Esophagus squamous epithelium (tissue), 4 donors: ENCODE results near the gene KREMEN1.

Experiments
- CTCF ChIP-seq, 6 experiments: fragments of 450-650 bp in 4 of 6; fragments of 200-600 bp in 2 of 6; sonication (generic) in 2 of 6; IDR thresholded peaks; one replicate each; pipeline ENCODE4 v1.5.1; 2016 to 2019; ENCODE audit warnings: antibody characterized with exemption in 6 of 6, mild to moderate bottlenecking in 4 of 6, moderate library complexity in 4 of 6
- POLR2A ChIP-seq, 4 donors: fragments of 450-650 bp; IDR thresholded peaks; one replicate each; pipeline ENCODE4 v1.6.1; 2017; ENCODE audit warnings: antibody characterized with exemption in 4 of 4, mild to moderate bottlenecking in 4 of 4, moderate library complexity in 3 of 4

GRCh38 chr22:29030016-29030617, 42.7 kb upstream of the KREMEN1 start:
- no peak for TF ChIP-seq CTCF (IDR thresholded peaks at IDR 0.05)
- TF ChIP-seq POLR2A (IDR thresholded peaks at IDR 0.05) = no peak
